CD14-positive monocyte (primary cell): ENCODE results near the gene SPAAR. TPM values are rescaled to one million over a fixed set of nuclear protein-coding genes. Genes with fewer than 3 reads are reported as not detected.

ENCODE experiments used
- DNase-seq, 3 donors: peaks; one replicate each; pipeline ENCODE4 v3.0.0-alpha.2; 2011 to 2022
- H2AFZ ChIP-seq: 2 replicates; pipeline ENCODE4 v1.6.0; 2012; ENCODE audit warnings: mild to moderate bottlenecking, low read depth, low read length, inconsistent platforms; ENCODE audit not compliant: insufficient read depth, poor library complexity, severe bottlenecking
- H3K27ac ChIP-seq, 2 donors: 1 replicate in 1 of 2; 2 replicates in 1 of 2; pipeline ENCODE4 v1.5.1; 2012 to 2013; ENCODE audit warnings: low read length in 2 of 2, control low read depth in 1 of 2, inconsistent platforms in 1 of 2, low read depth in 1 of 2, mild to moderate bottlenecking in 1 of 2
- H3K27me3 ChIP-seq, 2 donors: one replicate each; pipeline versions ENCODE4 v1.6.0 to v1.6.1; 2011 to 2013; ENCODE audit warnings: low read length in 2 of 2; ENCODE audit not compliant: control insufficient read depth in 2 of 2, insufficient read depth in 2 of 2
- H3K36me3 ChIP-seq, 2 donors: replicated peaks in 1 of 2; 1 replicate in 1 of 2; 2 replicates in 1 of 2; pipeline versions ENCODE4 v1.5.1 to v1.6.1; 2012 to 2013; ENCODE audit warnings: low read length in 2 of 2, control low read depth in 1 of 2, inconsistent platforms in 1 of 2, mild to moderate bottlenecking in 1 of 2; ENCODE audit not compliant: insufficient read depth in 2 of 2, control insufficient read depth in 1 of 2
- H3K4me1 ChIP-seq, 2 donors: 1 replicate in 1 of 2; 2 replicates in 1 of 2; pipeline versions ENCODE4 v1.5.1 to v1.6.1; 2012 to 2013; ENCODE audit warnings: low read length in 2 of 2, control low read depth in 1 of 2, inconsistent platforms in 1 of 2, mild to moderate bottlenecking in 1 of 2, moderate library complexity in 1 of 2; ENCODE audit not compliant: insufficient read depth in 2 of 2, control insufficient read depth in 1 of 2
- H3K4me2 ChIP-seq: replicated peaks from 2 replicates; pipeline ENCODE3; 2012; ENCODE audit warnings: low read length, moderate library complexity, mild to moderate bottlenecking; ENCODE audit not compliant: poor library complexity, severe bottlenecking; ENCODE audit errors: extremely low read depth
- H3K4me3 ChIP-seq, 3 experiments: fragments of 200-600 bp in 1 of 3; sonication (generic) in 1 of 3; replicated peaks in 1 of 3; 1 replicate in 2 of 3; 2 replicates in 1 of 3; pipeline ENCODE4 v1.5.1; 2011 to 2013; ENCODE audit warnings: low read length in 3 of 3, mild to moderate bottlenecking in 3 of 3, control low read depth in 2 of 3, low read depth in 2 of 3, inconsistent platforms in 1 of 3, moderate library complexity in 1 of 3
- H3K79me2 ChIP-seq: 2 replicates; pipeline ENCODE4 v1.6.0; 2012; ENCODE audit warnings: mild to moderate bottlenecking, control low read depth, inconsistent platforms, low read length, moderate library complexity; ENCODE audit not compliant: insufficient read depth
- H3K9ac ChIP-seq: 2 replicates; pipeline ENCODE4 v1.6.0; 2017; ENCODE audit warnings: low read length, mild to moderate bottlenecking; ENCODE audit not compliant: insufficient read depth, poor library complexity, severe bottlenecking
- H3K9me3 ChIP-seq, 2 donors: replicated peaks in 1 of 2; 1 replicate in 1 of 2; 2 replicates in 1 of 2; pipeline versions ENCODE4 v1.5.1 to v1.6.1; 2012 to 2013; ENCODE audit warnings: low read length in 2 of 2, control low read depth in 1 of 2; ENCODE audit not compliant: control insufficient read depth in 1 of 2, insufficient read depth in 1 of 2
- H4K20me1 ChIP-seq: 2 replicates; pipeline ENCODE4 v1.6.0; 2012; ENCODE audit warnings: mild to moderate bottlenecking, low read length, control low read depth, moderate library complexity; ENCODE audit not compliant: insufficient read depth
- H3K27ac Mint-ChIP-seq, 7 donors: one replicate each; pipeline ENCODE4 v1.8.0; 2020; ENCODE audit warnings: mild to moderate bottlenecking in 7 of 7, mixed read lengths in 7 of 7, moderate library complexity in 6 of 7, inconsistent platforms in 2 of 7
- H3K27me3 Mint-ChIP-seq, 3 donors: one replicate each; pipeline ENCODE4 v1.8.0; 2021 to 2022; ENCODE audit warnings: low read depth in 3 of 3, mild to moderate bottlenecking in 3 of 3, mixed read lengths in 3 of 3, moderate library complexity in 3 of 3, inconsistent platforms in 1 of 3
- H3K36me3 Mint-ChIP-seq, 2 donors: one replicate each; pipeline ENCODE4 v1.8.0; 2020; ENCODE audit warnings: mixed read lengths in 2 of 2, inconsistent platforms in 1 of 2, mild to moderate bottlenecking in 1 of 2
- H3K4me1 Mint-ChIP-seq: one replicate; pipeline ENCODE4 v1.8.0; 2020; ENCODE audit warnings: mild to moderate bottlenecking, mixed read lengths
- H3K4me3 Mint-ChIP-seq, 2 donors: one replicate each; pipeline ENCODE4 v1.8.0; 2020; ENCODE audit warnings: mild to moderate bottlenecking in 2 of 2, mixed read lengths in 2 of 2, moderate library complexity in 1 of 2
- H3K9me3 Mint-ChIP-seq, 7 donors: one replicate each; pipeline ENCODE4 v1.8.0; 2020 to 2022; ENCODE audit warnings: mixed read lengths in 7 of 7, mild to moderate bottlenecking in 6 of 7, moderate library complexity in 6 of 7, inconsistent platforms in 2 of 7
- CTCF ChIP-seq: fragments of 200-600 bp; IDR thresholded peaks from one replicate; pipeline ENCODE4 v1.8.0; 2022; ENCODE audit warnings: antibody characterized with exemption, mild to moderate bottlenecking
- WGBS: methylation state at CpG from one replicate; pipeline ENCODE4 v1.1.5; 2013; ENCODE audit warnings: missing lambda C conversion rate; ENCODE audit not compliant: insufficient coverage; 5-methylcytosine and 5-hydroxymethylcytosine counted together
- intact Hi-C, 2 donors: fragments of 100-400 bp; cut with micrococcal nuclease; formaldehyde crosslinking; loops; one replicate each; pipeline versions ENCODE4 v1.15.0 to v1.15.1; 2023
- polyA plus RNA-seq, 3 donors: library from polyadenylated mRNA; depleted of rRNA in 1 of 3; unstranded in 2 of 3; stranded (reverse) in 1 of 3; fragments of 300-500 nt in 2 of 3; fragments of >200 nt in 1 of 3; fragmentation: Illumina TruSeq in 2 of 3; gene quantifications; 1 replicate in 2 of 3; 2 replicates in 1 of 3; pipeline ENCODE4 v1.2.3, GENCODE V29; 2012 to 2021

Gene SPAAR
- polyA plus RNA-seq, 3 donors: not detected

- H3K4me1 ChIP-seq: no peaks in the 10 kb centered on the region
- no peaks in the 10 kb centered on the region for H4K20me1 ChIP-seq
- no peak overlapping the region for H3K4me2 ChIP-seq
- Mint-ChIP-seq H3K9me3 (no peaks in the 10 kb centered on the region), H3K36me3 (no peaks in the 10 kb centered on the region), H3K27me3 (peaks cover 0 to 5% (median 0%) of the 10 kb centered on the region in 3 donors), H3K27ac (no peak overlapping the region), H3K4me1 (peaks cover 13% of the 10 kb centered on the region), H3K4me3 (no peak overlapping the region)
- TF ChIP-seq CTCF: no peak
- DNase-seq: no peak
- no peaks in the 10 kb centered on the region for H3K79me2 ChIP-seq
- H3K36me3 ChIP-seq: no peaks in the 10 kb centered on the region
- no peak overlapping the region for H3K9ac ChIP-seq
- no peak overlapping the region for H3K27ac ChIP-seq
- WGBS: 90% methylated on average over 6 of the region's 9 CpGs
- no peak overlapping the region for H2AFZ ChIP-seq
- intact Hi-C loops: no loop called here
- no peaks in the 10 kb centered on the region for H3K9me3 ChIP-seq
- H3K4me3 ChIP-seq: no peak overlapping the region
- no peaks in the 10 kb centered on the region for H3K27me3 ChIP-seq
Observed at GRCh38 chr9:35928591-35929452, 19.5 kb downstream of the SPAAR start.

- no peaks in the 10 kb centered on the region for H4K20me1 ChIP-seq
- Mint-ChIP-seq H3K4me3 (no peak overlapping the region), H3K36me3 (no peaks in the 10 kb centered on the region), H3K27ac (no peak overlapping the region), H3K9me3 (no peaks in the 10 kb centered on the region), H3K27me3 (peaks cover 0 to 5% (median 0%) of the 10 kb centered on the region in 3 donors), H3K4me1 (peaks cover 9% of the 10 kb centered on the region)
- H3K79me2 ChIP-seq: no peaks in the 10 kb centered on the region
- no peaks in the 10 kb centered on the region for H3K9me3 ChIP-seq
- no peak overlapping the region for H2AFZ ChIP-seq
- no peak overlapping the region for H3K4me3 ChIP-seq
- H3K9ac ChIP-seq: no peak overlapping the region
- no CpG with 5 or more reads among the region's 6 CpGs for WGBS
- no peak for DNase-seq
- no peaks in the 10 kb centered on the region for H3K36me3 ChIP-seq
- intact Hi-C loops: no loop called here
- no peaks in the 10 kb centered on the region for H3K27me3 ChIP-seq
- H3K27ac ChIP-seq: no peak overlapping the region
- no peaks in the 10 kb centered on the region for H3K4me1 ChIP-seq
- H3K4me2 ChIP-seq: no peak overlapping the region
- no peak for TF ChIP-seq CTCF
Observed at GRCh38 chr9:35929453-35929718, 20.1 kb downstream of the SPAAR start.
